HepG2 (cell line): ENCODE results near the gene ANKS1B. TPM values are rescaled to one million over a fixed set of nuclear protein-coding genes. Genes with fewer than 3 reads are reported as not detected.

ENCODE experiments used
- ATAC-seq: fragments of 200-7000 bp; cut with Tn5 transposase; 3 replicates; pipeline ENCODE4 v1.9.1; 2020; ENCODE audit warnings: mild to moderate bottlenecking, moderate library complexity
- BruUV-seq: library from RNA; stranded (reverse); fragments of 400-500 nt; replicated peaks from 2 replicates; lab custom pipeline; 2021; lab: Mats Ljungman, UMichigan
- CTCF ChIA-PET: fragments of 300-600 bp; formaldehyde crosslinking; extraction: SDS; loops from one replicate; lab custom pipeline; 2021; ENCODE audit warnings: low total read pairs, inconsistent platforms, low intra/inter-chr PET ratio; lab: Yijun Ruan, JAX
- POLR2A ChIA-PET: fragments of 350-600 bp; sonication (Branson Sonifier 250); formaldehyde crosslinking; loops from one replicate; lab custom pipeline; 2020; ENCODE audit warnings: antibody characterized with exemption, inconsistent platforms; lab: Yijun Ruan, JAX
- DNase-seq: peaks from one replicate; pipeline ENCODE4 v3.0.0-alpha.2; 2015; ENCODE audit warnings: low spot score
- FAIRE-seq: peaks from 3 replicates; lab custom pipeline; 2011; peaks lifted over from hg19 to GRCh38; lab: Jason Lieb, UNC
- H2AFZ ChIP-seq: one replicate; pipeline ENCODE4 v1.6.1; 2011; ENCODE audit warnings: low read length, inconsistent platforms
- H3K27ac ChIP-seq: fragments of 300-600 bp; 3 replicates; pipeline ENCODE4 v1.8.0; 2011; ENCODE audit warnings: mixed run types, mild to moderate bottlenecking, mixed read lengths, low read length, inconsistent platforms; ENCODE audit not compliant: insufficient read depth; ENCODE audit errors: extremely low read length
- H3K27me3 ChIP-seq, 2 experiments: fragments of 200-600 bp in 1 of 2; 2 replicates in 1 of 2; 3 replicates in 1 of 2; pipeline versions ENCODE4 v1.6.0 to v1.8.0; 2011; ENCODE audit warnings: low read length in 2 of 2, mild to moderate bottlenecking in 2 of 2, moderate library complexity in 2 of 2, inconsistent platforms in 1 of 2; ENCODE audit not compliant: insufficient read depth in 2 of 2, control insufficient read depth in 1 of 2
- H3K36me3 ChIP-seq, 2 experiments: fragments of 200-600 bp in 1 of 2; replicated peaks in 1 of 2; 2 replicates in 1 of 2; 3 replicates in 1 of 2; pipeline versions ENCODE4 v1.5.1 to v1.8.0; 2011; ENCODE audit warnings: low read length in 2 of 2, inconsistent platforms in 1 of 2; ENCODE audit not compliant: insufficient read depth in 2 of 2, control insufficient read depth in 1 of 2
- H3K4me1 ChIP-seq: 2 replicates; pipeline ENCODE4 v1.5.1; 2012; ENCODE audit warnings: low read length, inconsistent platforms; ENCODE audit not compliant: insufficient read depth
- H3K4me2 ChIP-seq: 2 replicates; pipeline ENCODE4 v1.6.0; 2011; ENCODE audit warnings: low read depth, low read length, inconsistent platforms
- H3K4me3 ChIP-seq, 3 experiments: fragments of 200-600 bp in 1 of 3; sonication (generic), shearing (Covaris generic) in 1 of 3; replicated peaks in 1 of 3; 2 replicates each; pipeline ENCODE4 v1.5.1; 2011 to 2016; ENCODE audit warnings: low read length in 3 of 3, inconsistent platforms in 2 of 3, low read depth in 2 of 3, mild to moderate bottlenecking in 2 of 3, control low read depth in 1 of 3, mixed read lengths in 1 of 3; ENCODE audit not compliant: insufficient read depth in 1 of 3
- H3K79me2 ChIP-seq: one replicate; pipeline ENCODE4 v1.6.1; 2011; ENCODE audit warnings: low read length, inconsistent platforms; ENCODE audit not compliant: insufficient read depth
- H3K9ac ChIP-seq: 2 replicates; pipeline ENCODE4 v1.6.0; 2011; ENCODE audit warnings: mild to moderate bottlenecking, low read depth, low read length, inconsistent platforms; ENCODE audit not compliant: insufficient read depth
- H3K9me3 ChIP-seq: 2 replicates; pipeline ENCODE4 v1.5.1; 2012; ENCODE audit warnings: mild to moderate bottlenecking, low read length
- H4K20me1 ChIP-seq: 2 replicates; pipeline ENCODE4 v1.6.0; 2011; ENCODE audit warnings: inconsistent platforms, mild to moderate bottlenecking, low read length, moderate library complexity; ENCODE audit not compliant: insufficient read depth
- ARID2 ChIP-seq: sonication (generic); formaldehyde crosslinking; IDR thresholded peaks from 2 replicates; pipeline ENCODE4 v1.8.1; 2022; ENCODE audit warnings: mild to moderate bottlenecking, missing genetic modification reagents, borderline replicate concordance
- CEBPB ChIP-seq: IDR thresholded peaks from 2 replicates; pipeline ENCODE4 v1.6.1; 2011; ENCODE audit warnings: low read depth, low read length, improper control_type of control experiment, borderline replicate concordance
- FOXK2 ChIP-seq: fragments of 450-650 bp; IDR thresholded peaks from 2 replicates; pipeline ENCODE4 v1.6.1; 2016
- GLI4 ChIP-seq: sonication (generic); formaldehyde crosslinking; IDR thresholded peaks from 2 replicates; pipeline ENCODE4 v1.5.1; 2020; ENCODE audit warnings: missing genetic modification reagents, mild to moderate bottlenecking, moderate library complexity, borderline replicate concordance
- HDAC1 ChIP-seq: sonication (generic); formaldehyde crosslinking; IDR thresholded peaks from 2 replicates; pipeline ENCODE4 v1.5.1; 2020; ENCODE audit warnings: mild to moderate bottlenecking, missing genetic modification reagents
- HMG20B ChIP-seq: conservative IDR thresholded peaks from 2 replicates; pipeline ENCODE4 v1.6.1; 2016; ENCODE audit warnings: missing genetic modification reagents, missing compliant biosample characterization
- HOXA7 ChIP-seq: sonication (generic); formaldehyde crosslinking; IDR thresholded peaks from 2 replicates; pipeline ENCODE4 v1.8.1; 2022; ENCODE audit warnings: mild to moderate bottlenecking, missing genetic modification reagents, moderate library complexity
- KAT2B ChIP-seq: fragments of 150-350 bp; IDR thresholded peaks from 2 replicates; pipeline ENCODE4 v1.6.1; 2014; ENCODE audit warnings: low read depth, low read length, borderline replicate concordance
- KAT8 ChIP-seq: IDR thresholded peaks from 2 replicates; pipeline ENCODE4 v1.6.1; 2016; ENCODE audit warnings: missing genetic modification reagents, missing compliant biosample characterization
- KMT2B ChIP-seq: IDR thresholded peaks from 2 replicates; pipeline ENCODE4 v1.6.1; 2016; ENCODE audit warnings: missing genetic modification reagents, missing compliant biosample characterization
- NKX3-1 ChIP-seq: sonication (generic); formaldehyde crosslinking; IDR thresholded peaks from 2 replicates; pipeline ENCODE4 v1.5.0; 2020; ENCODE audit warnings: missing genetic modification reagents
- RFX5 ChIP-seq: IDR thresholded peaks from 2 replicates; pipeline ENCODE4 v1.6.1; 2011; ENCODE audit warnings: low read depth, low read length, improper control_type of control experiment
- SP1 ChIP-seq, 2 experiments: fragments of 450-650 bp in 1 of 2; sonication (generic) in 1 of 2; formaldehyde crosslinking in 1 of 2; IDR thresholded peaks; 2 replicates each; pipeline versions ENCODE4 v1.4.0 to v1.6.1; 2016 to 2020; ENCODE audit warnings: missing genetic modification reagents in 1 of 2
- STAT5B ChIP-seq: sonication (generic); formaldehyde crosslinking; IDR thresholded peaks from 2 replicates; pipeline ENCODE4 v1.4.0; 2020; ENCODE audit warnings: missing genetic modification reagents
- TEAD3 ChIP-seq: optimal IDR thresholded peaks from 2 replicates; pipeline ENCODE3; 2016; ENCODE audit warnings: borderline replicate concordance
- THAP11 ChIP-seq: IDR thresholded peaks from 2 replicates; pipeline ENCODE4 v1.6.1; 2016; ENCODE audit warnings: missing biosample characterization, missing genetic modification reagents
- ZFP37 ChIP-seq: sonication (generic); formaldehyde crosslinking; IDR thresholded peaks from 2 replicates; pipeline ENCODE4 v1.4.0; 2020; ENCODE audit warnings: missing genetic modification reagents, borderline replicate concordance
- ZNF333 ChIP-seq: sonication (generic); formaldehyde crosslinking; IDR thresholded peaks from 2 replicates; pipeline ENCODE4 v1.4.0; 2020; ENCODE audit warnings: mild to moderate bottlenecking, missing genetic modification reagents, borderline replicate concordance
- ZNF383 ChIP-seq: sonication (generic); formaldehyde crosslinking; IDR thresholded peaks from 2 replicates; pipeline ENCODE4 v1.4.0; 2020; ENCODE audit warnings: missing genetic modification reagents, mild to moderate bottlenecking, borderline replicate concordance
- ZNF660 ChIP-seq: sonication (generic); formaldehyde crosslinking; IDR thresholded peaks from 2 replicates; pipeline ENCODE4 v1.5.1; 2020; ENCODE audit warnings: mild to moderate bottlenecking, low read depth, missing genetic modification reagents, borderline replicate concordance
- ZNF704 ChIP-seq: sonication (generic); formaldehyde crosslinking; IDR thresholded peaks from 2 replicates; pipeline ENCODE4 v1.8.1; 2023; ENCODE audit warnings: mild to moderate bottlenecking, inconsistent platforms, moderate library complexity, missing genetic modification reagents, borderline replicate concordance
- ZNF772 ChIP-seq: sonication (generic); formaldehyde crosslinking; IDR thresholded peaks from 2 replicates; pipeline ENCODE4 v1.5.0; 2020; ENCODE audit warnings: mild to moderate bottlenecking, missing genetic modification reagents
- WGBS: methylation state at CpG from one replicate; pipeline ENCODE4 v1.1.6; 2017; ENCODE audit warnings: low lambda C conversion rate; 5-methylcytosine and 5-hydroxymethylcytosine counted together
- in situ Hi-C: cut with HindIII; loops from 2 replicates; pipeline ENCODE4 v1.10.0; 2017; ENCODE audit warnings: low pct_unique_long_range_greater_than_20kb; ENCODE audit not compliant: extremely low pct_ligation_motif_present
- intact Hi-C: fragments of 100-400 bp; cut with micrococcal nuclease; formaldehyde crosslinking; loops from one replicate; pipeline ENCODE4 v1.10.0; 2022; ENCODE audit not compliant: unreplicated experiment
- polyA plus RNA-seq, 8 experiments: library from polyadenylated mRNA; depleted of rRNA in 3 of 8; stranded (reverse) in 7 of 8; unstranded in 1 of 8; fragments of >200 nt; fragmentation: Illumina TruSeq in 4 of 8; extraction: Trizol in 4 of 8; gene quantifications; 2 replicates each; pipeline versions ENCODE4 v1.2.1 to v1.2.3, GENCODE V29; 2011 to 2016; ENCODE audit warnings: low read depth in 4 of 8, missing spikeins in 1 of 8, mixed read lengths in 1 of 8; ENCODE audit not compliant: insufficient read depth in 1 of 8
- total RNA-seq, 5 experiments: library from RNA; depleted of rRNA; stranded (reverse); fragments of >200 nt; fragmentation: Illumina TruSeq; extraction: Trizol; gene quantifications; 2 replicates each; pipeline ENCODE4 v1.2.3, GENCODE V29; 2016; ENCODE audit warnings: low read depth in 1 of 5

The ANKS1B gene
- total and polyA plus RNA-seq, 2 of the 13 experiments (the other 11 are each of a cell fraction or from before 2014, with no cell fraction given): 0.15 TPM; not detected in 1

- Histone ChIP-seq H4K20me1 (no peaks in the 10 kb centered on the region), H2AFZ (no peak overlapping the region), H3K27me3 (no peaks in the 10 kb centered on the region), H3K79me2 (no peaks in the 10 kb centered on the region), H3K9me3 (no peaks in the 10 kb centered on the region), H3K9ac (no peak overlapping the region), H3K4me2 (no peak overlapping the region), H3K36me3 (no peaks in the 10 kb centered on the region), H3K27ac (no peak overlapping the region), H3K4me3 (no peak overlapping the region), H3K4me1 (no peaks in the 10 kb centered on the region)
- no peak for TF ChIP-seq KAT8 (CRISPR knock-in tag)
- no peak for TF ChIP-seq THAP11 (CRISPR knock-in tag)
- TF ChIP-seq ARID2 (CRISPR knock-in tag): no peak
- no peak for TF ChIP-seq GLI4
- TF ChIP-seq RFX5: no peak
- TF ChIP-seq ZNF660 (CRISPR knock-in tag): no peak
- BruUV-seq: no TSS peak
- CTCF ChIA-PET: no interaction called here
- ATAC-seq (no peak), FAIRE-seq (no peak), DNase-seq (no peak)
- intact Hi-C loops: no loop called here
- POLR2A ChIA-PET: no interaction called here
- WGBS: 2% methylated on average over 3 of the region's 3 CpGs
- in situ Hi-C loops: no loop called here
These were observed 719.1 kb downstream of the ANKS1B start for GRCh38 chr12:99265648-99266047.

- no peaks in the 10 kb centered on the region for H3K79me2 ChIP-seq
- intact Hi-C loops: no loop called here
- in situ Hi-C loops: no loop called here
- DNase-seq (no peak), ATAC-seq (no peak), FAIRE-seq (no peak)
- ChIA-PET POLR2A (no interaction called here), CTCF (no interaction called here)
- 0% methylated on average over 1 of the region's 1 CpG for WGBS
- no peaks in the 10 kb centered on the region for H3K4me1 ChIP-seq
- no peak overlapping the region for H3K4me2 ChIP-seq
- H3K36me3 ChIP-seq: no peaks in the 10 kb centered on the region
- no peaks in the 10 kb centered on the region for H3K9me3 ChIP-seq
- no peaks in the 10 kb centered on the region for H4K20me1 ChIP-seq
- no peak overlapping the region for H3K27ac ChIP-seq
- H3K4me3 ChIP-seq: no peak overlapping the region
- H3K9ac ChIP-seq: no peak overlapping the region
- no peaks in the 10 kb centered on the region for H3K27me3 ChIP-seq
- no TSS peak for BruUV-seq
- H2AFZ ChIP-seq: no peak overlapping the region
- TF ChIP-seq NKX3-1 (CRISPR knock-in tag): no peak
- no peak for TF ChIP-seq KAT2B
- no peak for TF ChIP-seq TEAD3 (CRISPR knock-in tag)
- TF ChIP-seq ZNF333 (CRISPR knock-in tag): no peak
- no peak for TF ChIP-seq FOXK2
- no peak for TF ChIP-seq HDAC1 (CRISPR knock-in tag)
- TF ChIP-seq SP1 (IDR thresholded peaks at IDR 0.05): no peak
- TF ChIP-seq SP1 (CRISPR knock-in tag; IDR thresholded peaks at IDR 0.05): no peak
- no peak for TF ChIP-seq ZFP37 (CRISPR knock-in tag)
- TF ChIP-seq KMT2B (CRISPR knock-in tag): no peak
- no peak for TF ChIP-seq STAT5B (CRISPR knock-in tag)
- TF ChIP-seq ZNF704 (CRISPR knock-in tag): no peak
- TF ChIP-seq CEBPB: no peak
- no peak for TF ChIP-seq ZNF383 (CRISPR knock-in tag)
- no peak for TF ChIP-seq HOXA7
- no peak for TF ChIP-seq ZNF772 (CRISPR knock-in tag)
- TF ChIP-seq HMG20B (CRISPR knock-in tag): no peak
These were observed 723.5 kb downstream of the ANKS1B start for GRCh38 chr12:99261256-99261655.
